Measurements from ENCODE around the gene HNMT.
"Not testable (repeated sequence)": the region's sequence is repeated elsewhere in the genome, so short reads cannot be mapped to it uniquely, and the experiment has no call there.

HNMT gene

GRCh38 chr2:138043588-138043987 lies 79.3 kb downstream of the HNMT start:
- DNase-seq (ENCODE audit: low read depth in 3 of 3) = not testable (repeated sequence)

- DNase-seq (ENCODE audit: low read depth in 3 of 3) = no peak
These were observed 94.2 kb downstream of the HNMT start for GRCh38 chr2:138058427-138058826.

DNA sequence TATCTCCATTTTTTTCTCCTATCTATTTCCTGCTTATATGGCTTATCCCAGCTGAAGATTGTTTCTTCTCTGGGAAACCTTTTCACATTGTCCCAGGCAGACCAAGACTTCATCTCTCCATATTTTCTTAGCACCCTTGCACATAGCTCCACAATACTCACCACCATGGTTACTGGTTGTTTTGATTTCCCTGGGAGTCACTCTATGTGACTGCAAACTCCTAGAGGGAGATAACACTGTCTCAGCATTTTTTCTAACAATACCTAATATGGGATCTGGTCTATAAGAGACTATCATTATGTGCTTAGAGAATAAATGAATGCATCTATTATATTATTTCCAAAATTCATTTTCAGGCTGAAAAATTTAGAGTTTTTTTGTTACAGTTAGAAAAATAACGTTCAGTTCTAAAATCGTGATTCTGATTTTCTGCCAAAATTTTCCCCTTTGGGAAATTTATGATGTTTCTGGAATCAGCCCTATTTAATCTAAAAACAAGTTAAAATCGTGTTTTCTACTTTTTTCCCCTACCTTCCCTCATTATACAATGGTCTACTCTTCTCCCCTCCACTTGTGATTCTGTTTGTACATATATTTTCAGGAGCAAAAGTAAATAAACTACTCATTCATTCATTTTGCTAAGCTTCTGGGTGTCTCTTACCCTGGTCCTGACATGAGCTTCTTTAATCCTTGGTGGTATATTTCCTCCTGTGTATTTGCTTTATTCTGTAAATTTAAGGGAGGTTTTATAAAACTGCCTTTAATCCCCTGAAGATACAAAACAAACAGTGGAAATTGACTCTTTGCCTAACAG lies 95.4 kb downstream of the HNMT start:
- no peak for DNase-seq (ENCODE audit: low read depth in 3 of 3)

- DNase-seq (ENCODE audit: low read depth in 3 of 3) = no peak
These were observed 96.0 kb downstream of the HNMT start for GRCh38 chr2:138060301-138060635.

- no peak for DNase-seq (ENCODE audit: low read depth in 3 of 3)
These were observed 97.7 kb downstream of the HNMT start for GRCh38 chr2:138061961-138062360.

GRCh38 chr2:138063181-138063580 lies 98.9 kb downstream of the HNMT start:
- DNase-seq (ENCODE audit: low read depth in 3 of 3) = no peak
